SK-N-SH (cell line): ENCODE results near the gene CTCF. TPM values are rescaled to one million over a fixed set of nuclear protein-coding genes. Genes with fewer than 3 reads are reported as not detected.

ENCODE experiments used
- CTCF ChIA-PET: fragments of 300-600, 350-600 bp; formaldehyde crosslinking; extraction: SDS; loops from one replicate; lab custom pipeline; 2021; lab: Yijun Ruan, JAX
- POLR2A ChIA-PET: fragments of 350-600 bp; sonication (Branson Sonifier 250); formaldehyde crosslinking; extraction: SDS; loops from one replicate; lab custom pipeline; 2020; ENCODE audit warnings: antibody characterized with exemption, inconsistent platforms; lab: Yijun Ruan, JAX
- DNase-seq: peaks from one replicate; pipeline ENCODE4 v3.0.0; 2012
- H2AFZ ChIP-seq: fragments of 200-600 bp; sonication (generic); 2 replicates; pipeline ENCODE4 v1.8.1; 2016; ENCODE audit warnings: antibody characterized with exemption, mild to moderate bottlenecking, low read depth
- H3F3A ChIP-seq: fragments of 200-600 bp; sonication (generic); replicated peaks from 2 replicates; pipeline ENCODE3; 2016; ENCODE audit warnings: antibody characterized with exemption, mild to moderate bottlenecking; ENCODE audit not compliant: insufficient read depth
- H3K27ac ChIP-seq, 2 experiments: fragments of 200-500 bp in 1 of 2; fragments of 200-600 bp in 1 of 2; sonication (Bioruptor generic) in 1 of 2; sonication (generic), shearing (Covaris generic) in 1 of 2; 2 replicates each; pipeline versions ENCODE4 v1.5.1 to v1.6.1; 2014 to 2016; ENCODE audit warnings: low read depth in 2 of 2, inconsistent platforms in 1 of 2, low read length in 1 of 2, mild to moderate bottlenecking in 1 of 2, mixed read lengths in 1 of 2
- H3K27me3 ChIP-seq: fragments of 200-600 bp; sonication (generic), shearing (Covaris generic); 2 replicates; pipeline ENCODE4 v1.6.1; 2016; ENCODE audit warnings: mixed run types; ENCODE audit not compliant: insufficient read depth
- H3K36me3 ChIP-seq, 2 experiments: fragments of 200-500 bp in 1 of 2; fragments of 200-600 bp in 1 of 2; sonication (Bioruptor generic) in 1 of 2; sonication (generic) in 1 of 2; replicated peaks in 1 of 2; 2 replicates each; pipeline versions ENCODE3 to v1.5.1; 2014 to 2016; ENCODE audit warnings: low read length in 1 of 2, mild to moderate bottlenecking in 1 of 2; ENCODE audit not compliant: insufficient read depth in 2 of 2, control insufficient read depth in 1 of 2
- H3K4me1 ChIP-seq, 2 experiments: fragments of 200-500 bp in 1 of 2; fragments of 200-600 bp in 1 of 2; sonication (Bioruptor generic) in 1 of 2; sonication (generic), shearing (Covaris generic) in 1 of 2; 2 replicates each; pipeline versions ENCODE4 v1.5.1 to v1.6.1; 2014 to 2016; ENCODE audit warnings: low read depth in 1 of 2, low read length in 1 of 2, mixed run types in 1 of 2; ENCODE audit not compliant: insufficient read depth in 2 of 2, control insufficient read depth in 1 of 2
- H3K4me2 ChIP-seq: fragments of 200-600 bp; sonication (generic), shearing (Covaris generic); 2 replicates; pipeline ENCODE4 v1.6.1; 2017; ENCODE audit warnings: mixed run types
- H3K4me3 ChIP-seq, 2 experiments: fragments of 200-500 bp in 1 of 2; fragments of 200-600 bp in 1 of 2; sonication (Bioruptor generic) in 1 of 2; sonication (generic), shearing (Covaris generic) in 1 of 2; 2 replicates each; pipeline versions ENCODE4 v1.5.1 to v1.8.1; 2014 to 2016; ENCODE audit warnings: low read depth in 2 of 2, inconsistent platforms in 1 of 2, low read length in 1 of 2, mild to moderate bottlenecking in 1 of 2, mixed read lengths in 1 of 2, moderate library complexity in 1 of 2
- H3K79me2 ChIP-seq: fragments of 200-600 bp; sonication (generic); 2 replicates; pipeline ENCODE4 v1.8.1; 2017; ENCODE audit warnings: mild to moderate bottlenecking; ENCODE audit not compliant: insufficient read depth
- H3K9ac ChIP-seq: fragments of 200-600 bp; sonication (generic); 2 replicates; pipeline ENCODE4 v1.6.1; 2017; ENCODE audit warnings: mixed run types
- H3K9me2 ChIP-seq: fragments of 200-600 bp; sonication (generic); 2 replicates; pipeline ENCODE4 v1.6.1; 2017; ENCODE audit warnings: mixed run types
- H3K9me3 ChIP-seq: fragments of 200-600 bp; sonication (generic); 2 replicates; pipeline ENCODE4 v1.6.1; 2017; ENCODE audit warnings: mixed run types, mild to moderate bottlenecking, moderate library complexity
- H4K20me1 ChIP-seq: fragments of 200-600 bp; sonication (generic); 2 replicates; pipeline ENCODE4 v1.6.1; 2017; ENCODE audit warnings: mild to moderate bottlenecking, mixed run types; ENCODE audit not compliant: insufficient read depth
- EP300 ChIP-seq, 2 experiments: IDR thresholded peaks; 2 replicates each; pipeline versions ENCODE4 v1.4.0 to v1.6.1; 2012; ENCODE audit warnings: borderline replicate concordance in 1 of 2, low read depth in 1 of 2, low read length in 1 of 2
- EZH2phosphoT487 ChIP-seq: fragments of 200-600 bp; sonication (generic); IDR thresholded peaks from 2 replicates; pipeline ENCODE4 v1.6.1; 2017; ENCODE audit warnings: low read depth, mixed run types, mild to moderate bottlenecking, antibody characterized with exemption, moderate library complexity, borderline replicate concordance
- NRF1 ChIP-seq: IDR thresholded peaks from 2 replicates; pipeline ENCODE4 v1.6.1; 2012; ENCODE audit warnings: low read depth, mild to moderate bottlenecking, low read length
- RAD21 ChIP-seq: IDR thresholded peaks from 2 replicates; pipeline ENCODE4 v1.6.1; 2012; ENCODE audit warnings: mild to moderate bottlenecking, low read length
- RCOR1 ChIP-seq: fragments of 150-350 bp; IDR thresholded peaks from 2 replicates; pipeline ENCODE4 v1.6.1; 2017; ENCODE audit warnings: antibody characterized with exemption, low read length
- RXRA ChIP-seq: IDR thresholded peaks from 2 replicates; pipeline ENCODE4 v1.4.0; 2012; ENCODE audit warnings: low read depth, mild to moderate bottlenecking, borderline replicate concordance
- TAF1 ChIP-seq: IDR thresholded peaks from 2 replicates; pipeline ENCODE4 v1.6.1; 2012; ENCODE audit warnings: low read depth, mild to moderate bottlenecking, low read length, moderate library complexity, borderline replicate concordance
- TCF12 ChIP-seq: IDR thresholded peaks from 2 replicates; pipeline ENCODE4 v1.4.0; 2012
- TEAD4 ChIP-seq: IDR thresholded peaks from 2 replicates; pipeline ENCODE4 v1.4.0; 2012; ENCODE audit warnings: mild to moderate bottlenecking, borderline replicate concordance; ENCODE audit not compliant: insufficient read depth
- WGBS: methylation state at CpG from one replicate; pipeline ENCODE4 v1.1.6; 2017; ENCODE audit warnings: low lambda C conversion rate; 5-methylcytosine and 5-hydroxymethylcytosine counted together
- polyA plus RNA-seq, 3 experiments: library from polyadenylated mRNA; depleted of rRNA; stranded (reverse); fragments of >200 nt; gene quantifications; 2 replicates each; pipeline ENCODE4 v1.2.3, GENCODE V29; 2012
- TF ChIP-seq, protein P1 (sequence below): IDR thresholded peaks from 2 replicates; pipeline ENCODE4 v1.6.1; 2012; ENCODE audit warnings: mild to moderate bottlenecking, low read depth, low read length, moderate library complexity
- TF ChIP-seq, protein P2 (sequence below): fragments of 200-600 bp; sonication (generic); IDR thresholded peaks from 2 replicates; pipeline ENCODE4 v1.6.1; 2017; ENCODE audit warnings: antibody characterized with exemption, mild to moderate bottlenecking, moderate library complexity
- TF ChIP-seq, protein P3 (sequence below): IDR thresholded peaks from 2 replicates; pipeline ENCODE4 v1.4.0; 2012; ENCODE audit warnings: low read depth, borderline replicate concordance
- TF ChIP-seq, protein P4 (sequence below): fragments of 150-350 bp; IDR thresholded peaks from 2 replicates; pipeline ENCODE4 v1.6.1; 2017; ENCODE audit warnings: antibody characterized with exemption, low read length, low read depth, borderline replicate concordance

The CTCF gene
- polyA plus RNA-seq, 1 of the 3 experiments (the other 2 are of a cell fraction): 19.6 TPM

DNA sequence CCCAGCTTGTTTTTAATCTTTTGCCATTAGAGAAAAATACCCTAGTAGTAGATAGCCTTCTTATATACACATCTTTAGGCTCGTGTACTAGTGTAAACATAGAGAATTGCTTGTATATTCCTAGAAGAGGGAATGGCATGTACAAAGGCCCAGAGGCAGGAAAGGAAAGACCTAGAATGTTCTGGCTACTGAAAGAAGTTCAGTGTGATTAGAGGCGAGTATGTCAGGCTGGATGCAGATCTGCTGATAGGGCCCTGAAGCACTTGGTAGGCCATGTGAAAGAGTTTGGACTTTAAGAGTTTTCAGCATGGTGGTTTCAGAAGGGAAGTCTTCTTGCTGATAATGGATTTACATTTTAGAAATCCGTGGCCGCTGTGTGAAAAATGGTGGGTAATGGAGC, 17.4 kb downstream of the CTCF start:
- H2AFZ ChIP-seq: no peak overlapping the region
- no peak for TF ChIP-seq TEAD4
- TF ChIP-seq EP300 (IDR thresholded peaks at IDR 0.05; ENCODE audit: borderline replicate concordance in 1 of 2, low read depth in 1 of 2, low read length in 1 of 2): no peak
- no peak for TF ChIP-seq RXRA
- TF ChIP-seq, protein P1, sequence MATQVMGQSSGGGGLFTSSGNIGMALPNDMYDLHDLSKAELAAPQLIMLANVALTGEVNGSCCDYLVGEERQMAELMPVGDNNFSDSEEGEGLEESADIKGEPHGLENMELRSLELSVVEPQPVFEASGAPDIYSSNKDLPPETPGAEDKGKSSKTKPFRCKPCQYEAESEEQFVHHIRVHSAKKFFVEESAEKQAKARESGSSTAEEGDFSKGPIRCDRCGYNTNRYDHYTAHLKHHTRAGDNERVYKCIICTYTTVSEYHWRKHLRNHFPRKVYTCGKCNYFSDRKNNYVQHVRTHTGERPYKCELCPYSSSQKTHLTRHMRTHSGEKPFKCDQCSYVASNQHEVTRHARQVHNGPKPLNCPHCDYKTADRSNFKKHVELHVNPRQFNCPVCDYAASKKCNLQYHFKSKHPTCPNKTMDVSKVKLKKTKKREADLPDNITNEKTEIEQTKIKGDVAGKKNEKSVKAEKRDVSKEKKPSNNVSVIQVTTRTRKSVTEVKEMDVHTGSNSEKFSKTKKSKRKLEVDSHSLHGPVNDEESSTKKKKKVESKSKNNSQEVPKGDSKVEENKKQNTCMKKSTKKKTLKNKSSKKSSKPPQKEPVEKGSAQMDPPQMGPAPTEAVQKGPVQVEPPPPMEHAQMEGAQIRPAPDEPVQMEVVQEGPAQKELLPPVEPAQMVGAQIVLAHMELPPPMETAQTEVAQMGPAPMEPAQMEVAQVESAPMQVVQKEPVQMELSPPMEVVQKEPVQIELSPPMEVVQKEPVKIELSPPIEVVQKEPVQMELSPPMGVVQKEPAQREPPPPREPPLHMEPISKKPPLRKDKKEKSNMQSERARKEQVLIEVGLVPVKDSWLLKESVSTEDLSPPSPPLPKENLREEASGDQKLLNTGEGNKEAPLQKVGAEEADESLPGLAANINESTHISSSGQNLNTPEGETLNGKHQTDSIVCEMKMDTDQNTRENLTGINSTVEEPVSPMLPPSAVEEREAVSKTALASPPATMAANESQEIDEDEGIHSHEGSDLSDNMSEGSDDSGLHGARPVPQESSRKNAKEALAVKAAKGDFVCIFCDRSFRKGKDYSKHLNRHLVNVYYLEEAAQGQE: no peak
- TF ChIP-seq TCF12: no peak
- no peak for TF ChIP-seq RAD21
- TF ChIP-seq, all 33 proteins: peak for 0
- H3K4me1 ChIP-seq: no peaks in the 10 kb centered on the region
- ChIA-PET CTCF (interaction anchor here (0.9 to 2.4 kb wide), 6 partner anchors 10 to 65 kb away, joined by 3 to 9 read pairs (median 4); partner anchors contain the start of gene CARMIL2), POLR2A (no interaction called here)
- no peak overlapping the region for H3K9ac ChIP-seq
- 88% methylated on average over 4 of the region's 4 CpGs for WGBS
- H3K4me3 ChIP-seq: no peak overlapping the region
- H3K27me3 ChIP-seq: no peaks in the 10 kb centered on the region
- no peaks in the 10 kb centered on the region for H3K9me3 ChIP-seq
- DNase-seq: no peak
- no peak overlapping the region for H3K4me2 ChIP-seq
- H3F3A ChIP-seq: peaks cover 12% of the 10 kb centered on the region
- H4K20me1 ChIP-seq: peaks cover 20% of the 10 kb centered on the region; the same call in 1 of the 2 replicates
- H3K79me2 ChIP-seq: peaks cover 97% of the 10 kb centered on the region
- no peak overlapping the region for H3K27ac ChIP-seq
- peaks cover 0 to 26% of the 10 kb centered on the region in 2 experiments for H3K36me3 ChIP-seq
- no peaks in the 10 kb centered on the region for H3K9me2 ChIP-seq

- Histone ChIP-seq H3K79me2 (peaks cover 97% of the 10 kb centered on the region), H2AFZ (no peak overlapping the region), H3K9me3 (no peaks in the 10 kb centered on the region), H3K27ac (no peak overlapping the region), H3K4me3 (no peak overlapping the region), H3K9ac (no peak overlapping the region), H4K20me1 (peaks cover 25% of the 10 kb centered on the region), H3K4me1 (no peaks in the 10 kb centered on the region), H3K27me3 (no peaks in the 10 kb centered on the region), H3F3A (peaks cover 16% of the 10 kb centered on the region), H3K4me2 (no peak overlapping the region), H3K9me2 (no peaks in the 10 kb centered on the region), H3K36me3 (peaks cover 0 to 20% of the 10 kb centered on the region in 2 experiments)
- CTCF ChIA-PET: interaction anchor here (0.9 to 2.4 kb wide), 4 partner anchors 10 to 65 kb away, joined by 4 to 9 read pairs (median 6); partner anchors contain the start of gene CARMIL2
- 93% methylated on average over 4 of the region's 4 CpGs for WGBS
- DNase-seq: no peak
- POLR2A ChIA-PET: no interaction called here
- TF ChIP-seq TAF1 (no peak), EZH2phosphoT487 (no peak), RCOR1 (no peak), TEAD4 (no peak), EP300 (IDR thresholded peaks at IDR 0.05; ENCODE audit: borderline replicate concordance in 1 of 2, low read depth in 1 of 2, low read length in 1 of 2) (no peak), NRF1 (no peak)
- TF ChIP-seq, protein P2, sequence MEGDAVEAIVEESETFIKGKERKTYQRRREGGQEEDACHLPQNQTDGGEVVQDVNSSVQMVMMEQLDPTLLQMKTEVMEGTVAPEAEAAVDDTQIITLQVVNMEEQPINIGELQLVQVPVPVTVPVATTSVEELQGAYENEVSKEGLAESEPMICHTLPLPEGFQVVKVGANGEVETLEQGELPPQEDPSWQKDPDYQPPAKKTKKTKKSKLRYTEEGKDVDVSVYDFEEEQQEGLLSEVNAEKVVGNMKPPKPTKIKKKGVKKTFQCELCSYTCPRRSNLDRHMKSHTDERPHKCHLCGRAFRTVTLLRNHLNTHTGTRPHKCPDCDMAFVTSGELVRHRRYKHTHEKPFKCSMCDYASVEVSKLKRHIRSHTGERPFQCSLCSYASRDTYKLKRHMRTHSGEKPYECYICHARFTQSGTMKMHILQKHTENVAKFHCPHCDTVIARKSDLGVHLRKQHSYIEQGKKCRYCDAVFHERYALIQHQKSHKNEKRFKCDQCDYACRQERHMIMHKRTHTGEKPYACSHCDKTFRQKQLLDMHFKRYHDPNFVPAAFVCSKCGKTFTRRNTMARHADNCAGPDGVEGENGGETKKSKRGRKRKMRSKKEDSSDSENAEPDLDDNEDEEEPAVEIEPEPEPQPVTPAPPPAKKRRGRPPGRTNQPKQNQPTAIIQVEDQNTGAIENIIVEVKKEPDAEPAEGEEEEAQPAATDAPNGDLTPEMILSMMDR: no peak
- TF ChIP-seq, protein P1: no peak
- TF ChIP-seq, protein P3, sequence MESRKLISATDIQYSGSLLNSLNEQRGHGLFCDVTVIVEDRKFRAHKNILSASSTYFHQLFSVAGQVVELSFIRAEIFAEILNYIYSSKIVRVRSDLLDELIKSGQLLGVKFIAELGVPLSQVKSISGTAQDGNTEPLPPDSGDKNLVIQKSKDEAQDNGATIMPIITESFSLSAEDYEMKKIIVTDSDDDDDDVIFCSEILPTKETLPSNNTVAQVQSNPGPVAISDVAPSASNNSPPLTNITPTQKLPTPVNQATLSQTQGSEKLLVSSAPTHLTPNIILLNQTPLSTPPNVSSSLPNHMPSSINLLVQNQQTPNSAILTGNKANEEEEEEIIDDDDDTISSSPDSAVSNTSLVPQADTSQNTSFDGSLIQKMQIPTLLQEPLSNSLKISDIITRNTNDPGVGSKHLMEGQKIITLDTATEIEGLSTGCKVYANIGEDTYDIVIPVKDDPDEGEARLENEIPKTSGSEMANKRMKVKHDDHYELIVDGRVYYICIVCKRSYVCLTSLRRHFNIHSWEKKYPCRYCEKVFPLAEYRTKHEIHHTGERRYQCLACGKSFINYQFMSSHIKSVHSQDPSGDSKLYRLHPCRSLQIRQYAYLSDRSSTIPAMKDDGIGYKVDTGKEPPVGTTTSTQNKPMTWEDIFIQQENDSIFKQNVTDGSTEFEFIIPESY: no peak
- TF ChIP-seq, protein P4, sequence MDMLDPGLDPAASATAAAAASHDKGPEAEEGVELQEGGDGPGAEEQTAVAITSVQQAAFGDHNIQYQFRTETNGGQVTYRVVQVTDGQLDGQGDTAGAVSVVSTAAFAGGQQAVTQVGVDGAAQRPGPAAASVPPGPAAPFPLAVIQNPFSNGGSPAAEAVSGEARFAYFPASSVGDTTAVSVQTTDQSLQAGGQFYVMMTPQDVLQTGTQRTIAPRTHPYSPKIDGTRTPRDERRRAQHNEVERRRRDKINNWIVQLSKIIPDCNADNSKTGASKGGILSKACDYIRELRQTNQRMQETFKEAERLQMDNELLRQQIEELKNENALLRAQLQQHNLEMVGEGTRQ: no peak
Measured at GRCh38 chr16:67580202-67580601, 17.9 kb downstream of the CTCF start.
